ENCODE results near the gene OR4K14.

DNA sequence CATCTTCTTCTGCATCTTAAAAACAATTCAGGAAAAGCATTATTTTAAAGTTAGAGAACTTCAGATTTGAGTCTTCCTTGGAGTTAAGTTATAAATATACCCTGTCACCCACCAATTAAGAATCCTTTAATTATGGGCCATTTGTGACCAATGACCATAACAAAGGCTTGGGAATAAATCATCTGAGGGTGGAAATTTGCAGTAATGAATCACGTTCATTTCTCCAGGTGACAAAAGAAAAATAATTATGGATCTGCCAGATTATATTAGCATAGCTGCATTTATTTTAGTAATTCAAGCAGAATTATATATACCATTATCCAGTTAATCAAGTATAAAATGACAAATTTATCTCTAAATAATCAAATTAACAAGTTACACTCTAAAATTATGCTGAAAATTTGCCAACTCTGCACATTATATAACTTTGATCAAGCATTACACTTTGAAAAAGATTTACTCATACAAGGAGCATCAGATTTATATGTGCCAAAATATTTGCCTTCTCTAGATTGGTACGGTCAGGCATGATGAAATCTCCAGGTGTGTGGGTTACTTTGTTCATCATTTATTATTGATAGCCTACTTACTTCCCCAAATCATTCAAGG, at the start of gene OR4K14:
- TF ChIP-seq CTCF (conservative IDR thresholded peaks at IDR 0.05; ENCODE audit: low read depth, low read length) (no peak), MXI1 (IDR thresholded peaks at IDR 0.05; ENCODE audit: borderline replicate concordance, low read depth, low read length) (no peak), POLR2A (IDR thresholded peaks at IDR 0.05; ENCODE audit: low read depth, low read length) (no peak), RFX5 (IDR thresholded peaks at IDR 0.05; ENCODE audit: low read depth, low read length) (no peak), SMC3 (IDR thresholded peaks at IDR 0.05; ENCODE audit: low read depth, low read length) (no peak), NFE2L2 (IDR thresholded peaks at IDR 0.05; ENCODE audit: low read depth, low read length) (no peak)
